ENCODE measurements around the gene MTMR11.
A peak's percentile ranks its signal among the peaks of the same experiment; 100 is the strongest.
"Not testable (repeated sequence)": the region's sequence is repeated elsewhere in the genome, so short reads cannot be mapped to it uniquely, and the experiment has no call there.

Gene MTMR11

GRCh38 chr1:149962736-149963135 lies 26.1 kb upstream of the MTMR11 start:
- in situ Hi-C loops (cut with MboI; ENCODE audit: low pct_unique_long_range_greater_than_20kb, low sequenced_read_pairs, unreplicated experiment) = loop anchor here (10.0 kb wide), 2 partner anchors 82 to 212 kb away; no protein-coding TSS in a partner anchor
- no peak for TF ChIP-seq CTCF (IDR thresholded peaks at IDR 0.05; ENCODE audit: extremely low read depth, insufficient read depth, missing control alignments)
- no peak for DNase-seq (ENCODE audit: low spot score)

- peak; percentile 59 for DNase-seq (ENCODE audit: low spot score)
- TF ChIP-seq CTCF (IDR thresholded peaks at IDR 0.05; ENCODE audit: extremely low read depth, insufficient read depth, missing control alignments) = peak; percentile 80
- in situ Hi-C loops (cut with MboI; ENCODE audit: low pct_unique_long_range_greater_than_20kb, low sequenced_read_pairs, unreplicated experiment) = loop anchor here (10.0 kb wide), 2 partner anchors 83 to 213 kb away; no protein-coding TSS in a partner anchor
These were observed 25.5 kb upstream of the MTMR11 start for GRCh38 chr1:149962039-149962647.

GRCh38 chr1:149957548-149957947 lies 20.9 kb upstream of the MTMR11 start:
- DNase-seq (ENCODE audit: low spot score); in situ Hi-C loops (cut with MboI; ENCODE audit: low pct_unique_long_range_greater_than_20kb, low sequenced_read_pairs, unreplicated experiment): not testable (repeated sequence)

- in situ Hi-C loops (cut with MboI; ENCODE audit: low pct_unique_long_range_greater_than_20kb, low sequenced_read_pairs, unreplicated experiment) = no loop called here
- no peak for DNase-seq (ENCODE audit: low spot score)
- TF ChIP-seq CTCF (IDR thresholded peaks at IDR 0.05; ENCODE audit: extremely low read depth, insufficient read depth, missing control alignments) = no peak
These were observed 13.2 kb upstream of the MTMR11 start for GRCh38 chr1:149949911-149950310.

- TF ChIP-seq CTCF (IDR thresholded peaks at IDR 0.05; ENCODE audit: extremely low read depth, insufficient read depth, missing control alignments) = no peak
- DNase-seq (ENCODE audit: low spot score) = no peak
- in situ Hi-C loops (cut with MboI; ENCODE audit: low pct_unique_long_range_greater_than_20kb, low sequenced_read_pairs, unreplicated experiment) = no loop called here
These were observed 8.5 kb upstream of the MTMR11 start for GRCh38 chr1:149945206-149945605.

- DNase-seq (ENCODE audit: low spot score) = no peak
- no peak for TF ChIP-seq CTCF (IDR thresholded peaks at IDR 0.05; ENCODE audit: extremely low read depth, insufficient read depth, missing control alignments)
- in situ Hi-C loops (cut with MboI; ENCODE audit: low pct_unique_long_range_greater_than_20kb, low sequenced_read_pairs, unreplicated experiment) = no loop called here
These were observed 6.2 kb upstream of the MTMR11 start for GRCh38 chr1:149942885-149943284.

GRCh38 chr1:149942207-149942606 lies 5.5 kb upstream of the MTMR11 start:
- DNase-seq (ENCODE audit: low spot score) = no peak
- no peak for TF ChIP-seq CTCF (IDR thresholded peaks at IDR 0.05; ENCODE audit: extremely low read depth, insufficient read depth, missing control alignments)
- in situ Hi-C loops (cut with MboI; ENCODE audit: low pct_unique_long_range_greater_than_20kb, low sequenced_read_pairs, unreplicated experiment) = no loop called here

Data from GM13977 (cell line).